GM12875 (cell line): ENCODE data around the gene DOCK2.
"Not testable (repeated sequence)": the region's sequence is repeated elsewhere in the genome, so short reads cannot be mapped to it uniquely, and the experiment has no call there.

Experiments
- H3K4me3 ChIP-seq: one replicate; pipeline ENCODE4 v1.5.1; 2011; ENCODE audit warnings: low read depth, low read length, control low read depth
- TF ChIP-seq, protein P1 (sequence below): IDR thresholded peaks from 2 replicates; pipeline ENCODE4 v1.5.1; 2011; ENCODE audit warnings: low read depth, mild to moderate bottlenecking, control low read depth, inconsistent platforms, low read length, moderate library complexity, borderline replicate concordance; ENCODE audit not compliant: insufficient read depth

DOCK2 gene

GRCh38 chr5:170081616-170082015 is 444.5 kb downstream of the DOCK2 start:
- TF ChIP-seq, protein P1, sequence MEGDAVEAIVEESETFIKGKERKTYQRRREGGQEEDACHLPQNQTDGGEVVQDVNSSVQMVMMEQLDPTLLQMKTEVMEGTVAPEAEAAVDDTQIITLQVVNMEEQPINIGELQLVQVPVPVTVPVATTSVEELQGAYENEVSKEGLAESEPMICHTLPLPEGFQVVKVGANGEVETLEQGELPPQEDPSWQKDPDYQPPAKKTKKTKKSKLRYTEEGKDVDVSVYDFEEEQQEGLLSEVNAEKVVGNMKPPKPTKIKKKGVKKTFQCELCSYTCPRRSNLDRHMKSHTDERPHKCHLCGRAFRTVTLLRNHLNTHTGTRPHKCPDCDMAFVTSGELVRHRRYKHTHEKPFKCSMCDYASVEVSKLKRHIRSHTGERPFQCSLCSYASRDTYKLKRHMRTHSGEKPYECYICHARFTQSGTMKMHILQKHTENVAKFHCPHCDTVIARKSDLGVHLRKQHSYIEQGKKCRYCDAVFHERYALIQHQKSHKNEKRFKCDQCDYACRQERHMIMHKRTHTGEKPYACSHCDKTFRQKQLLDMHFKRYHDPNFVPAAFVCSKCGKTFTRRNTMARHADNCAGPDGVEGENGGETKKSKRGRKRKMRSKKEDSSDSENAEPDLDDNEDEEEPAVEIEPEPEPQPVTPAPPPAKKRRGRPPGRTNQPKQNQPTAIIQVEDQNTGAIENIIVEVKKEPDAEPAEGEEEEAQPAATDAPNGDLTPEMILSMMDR: no peak
- H3K4me3 ChIP-seq: no peak overlapping the region

- H3K4me3 ChIP-seq: no peak overlapping the region
- TF ChIP-seq, protein P1: no peak
Measured at GRCh38 chr5:170082701-170083100, 445.6 kb downstream of the DOCK2 start.

GRCh38 chr5:170087168-170087817 is 450.2 kb downstream of the DOCK2 start:
- TF ChIP-seq, protein P1: no peak
- no peak overlapping the region for H3K4me3 ChIP-seq

DNA sequence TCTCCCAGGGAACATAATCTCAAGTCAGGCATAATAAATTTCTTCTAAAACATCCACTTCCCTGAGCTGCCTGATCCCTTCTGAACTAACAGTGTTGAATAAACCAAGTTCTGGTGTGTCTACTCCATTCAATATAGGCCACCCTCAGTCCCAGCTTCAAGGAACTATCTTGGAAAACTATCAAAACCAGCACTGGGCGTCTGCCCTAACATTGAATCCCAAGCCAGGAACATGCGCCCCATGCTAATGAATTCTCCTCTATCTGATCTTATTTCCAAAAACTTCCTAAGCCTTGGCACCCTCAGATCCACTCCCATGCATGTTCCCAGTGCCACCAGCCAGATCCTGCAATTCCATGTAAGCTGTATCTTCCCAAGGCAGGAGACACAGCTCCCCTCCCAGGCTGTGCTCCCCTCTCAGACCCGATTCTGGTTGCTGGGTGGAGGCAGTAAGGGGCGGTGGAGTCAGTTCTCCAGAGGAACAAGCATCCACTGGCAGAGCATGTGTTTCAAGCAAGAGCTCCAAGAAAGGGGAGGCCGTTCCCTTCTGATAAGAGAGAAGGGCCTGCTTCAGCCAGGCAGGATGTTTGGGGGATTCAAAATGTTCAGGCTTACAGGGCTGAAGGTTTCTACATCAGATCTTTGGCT is 455.5 kb downstream of the DOCK2 start:
- H3K4me3 ChIP-seq: no peak overlapping the region
- TF ChIP-seq, protein P1: no peak

DNA sequence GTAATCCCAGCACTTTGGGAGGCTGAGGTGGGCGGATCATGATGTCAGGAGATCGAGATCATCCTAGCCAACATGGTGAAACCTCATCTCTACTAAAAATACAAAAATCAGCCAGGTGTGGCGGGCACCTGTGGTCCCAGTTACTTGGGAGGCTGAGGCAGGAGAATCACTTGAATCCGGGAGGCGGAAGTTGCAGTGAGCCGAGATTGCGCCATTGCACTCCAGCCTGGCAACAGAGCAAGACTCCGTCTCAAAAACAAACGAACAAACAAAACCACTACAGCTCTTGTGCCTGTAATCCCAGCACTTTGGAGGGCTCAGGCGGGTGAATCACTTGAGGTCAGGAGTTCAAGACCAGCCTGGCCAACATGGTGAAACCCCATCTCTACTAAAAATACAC is 457.3 kb downstream of the DOCK2 start:
- H3K4me3 ChIP-seq: not testable (repeated sequence)

- TF ChIP-seq, protein P1: no peak
Measured at GRCh38 chr5:170095646-170096045, 458.6 kb downstream of the DOCK2 start.

GRCh38 chr5:170097934-170098333 is 460.9 kb downstream of the DOCK2 start:
- H3K4me3 ChIP-seq: no peak overlapping the region
- TF ChIP-seq, protein P1: no peak

More at GRCh38 chr5:170095646-170096045, 458.6 kb downstream of the DOCK2 start:
- no peak overlapping the region for H3K4me3 ChIP-seq
